Lower leg skin (tissue), 3 donors: Measurements from ENCODE around the gene C1QTNF1.

Experiments used
- CTCF ChIP-seq, 3 donors: fragments of 450-650 bp; IDR thresholded peaks; one replicate each; pipeline ENCODE4 v1.5.1; 2016; ENCODE audit warnings: antibody characterized with exemption in 3 of 3, mild to moderate bottlenecking in 3 of 3, moderate library complexity in 2 of 3
- POLR2A ChIP-seq, 2 donors: fragments of 450-650 bp; IDR thresholded peaks; one replicate each; pipeline ENCODE4 v1.6.1; 2016 to 2017; ENCODE audit warnings: antibody characterized with exemption in 2 of 2, mild to moderate bottlenecking in 1 of 2, moderate library complexity in 1 of 2

GRCh38 chr17:79090443-79091225 is 66.7 kb downstream of the C1QTNF1 start:
- no peak for TF ChIP-seq CTCF (IDR thresholded peaks at IDR 0.05)
- TF ChIP-seq POLR2A (IDR thresholded peaks at IDR 0.05), result no peak
